ENCODE results near the gene TRAF3. TPM values are rescaled to one million over a fixed set of nuclear protein-coding genes. Genes with fewer than 3 reads are reported as not detected.
A peak's percentile ranks its signal among the peaks of the same experiment; 100 is the strongest.

The TRAF3 gene
- total and polyA plus RNA-seq, 4 donors: 2.1 to 12.0 (median 5.2) TPM

DNA sequence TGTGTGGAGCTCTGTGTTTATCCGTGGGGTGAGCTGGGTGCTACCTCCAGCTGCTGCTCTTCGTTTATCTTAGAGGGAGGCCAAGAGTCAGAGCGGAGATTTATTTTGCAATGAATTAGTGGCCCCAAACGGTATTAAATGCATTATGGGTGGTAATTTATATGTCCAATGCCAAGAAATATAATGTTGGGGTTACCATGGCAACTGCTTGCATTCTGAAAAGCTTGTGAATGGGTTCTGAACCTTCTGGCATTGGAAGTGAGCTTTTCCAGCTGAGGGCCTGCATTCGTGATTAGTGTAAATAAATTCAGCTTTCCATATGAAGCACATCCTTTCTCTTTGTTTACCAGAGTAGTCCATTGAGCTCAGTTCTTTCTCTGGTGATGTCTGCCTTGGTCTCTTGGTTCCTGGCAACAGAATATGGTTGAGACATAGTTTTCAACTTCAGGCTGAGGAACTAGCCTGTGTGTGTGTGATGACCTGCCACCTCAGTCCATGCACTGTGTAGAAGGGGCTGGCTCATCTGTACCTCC, 51.8 kb downstream of the TRAF3 start:
- 64% methylated on average over 5 of the region's 5 CpGs for WGBS
- Histone ChIP-seq H3K4me3 (ENCODE audit: low read depth in 1 of 3, low read length in 3 of 3) (no peak overlapping the region), H3K9ac (ENCODE audit: low read depth in 1 of 2, low read length in 2 of 2) (no peak overlapping the region), H3K9me3 (ENCODE audit: control insufficient read depth in 4 of 4, low read length in 3 of 4) (no peaks in the 10 kb centered on the region), H3K36me3 (ENCODE audit: control insufficient read depth in 4 of 4, insufficient read depth in 3 of 4, low read depth in 1 of 4, low read length in 3 of 4) (no peaks in the 10 kb centered on the region), H3K27ac (ENCODE audit: low read depth in 1 of 2, low read length in 2 of 2) (no peak overlapping the region), H3K4me1 (ENCODE audit: control insufficient read depth in 4 of 4, insufficient read depth in 4 of 4, low read length in 3 of 4) (peaks cover 3 to 15% (median 8%) of the 10 kb centered on the region in 4 donors), H3K27me3 (ENCODE audit: control insufficient read depth in 4 of 4, insufficient read depth in 4 of 4, low read length in 3 of 4) (no peaks in the 10 kb centered on the region)
- no peak for DNase-seq (ENCODE audit: low spot score)
- TF ChIP-seq SP1 (IDR thresholded peaks at IDR 0.05) (no peak), FOXA2 (IDR thresholded peaks at IDR 0.05) (no peak), RXRA (IDR thresholded peaks at IDR 0.05) (no peak)
- TF ChIP-seq, protein P1, sequence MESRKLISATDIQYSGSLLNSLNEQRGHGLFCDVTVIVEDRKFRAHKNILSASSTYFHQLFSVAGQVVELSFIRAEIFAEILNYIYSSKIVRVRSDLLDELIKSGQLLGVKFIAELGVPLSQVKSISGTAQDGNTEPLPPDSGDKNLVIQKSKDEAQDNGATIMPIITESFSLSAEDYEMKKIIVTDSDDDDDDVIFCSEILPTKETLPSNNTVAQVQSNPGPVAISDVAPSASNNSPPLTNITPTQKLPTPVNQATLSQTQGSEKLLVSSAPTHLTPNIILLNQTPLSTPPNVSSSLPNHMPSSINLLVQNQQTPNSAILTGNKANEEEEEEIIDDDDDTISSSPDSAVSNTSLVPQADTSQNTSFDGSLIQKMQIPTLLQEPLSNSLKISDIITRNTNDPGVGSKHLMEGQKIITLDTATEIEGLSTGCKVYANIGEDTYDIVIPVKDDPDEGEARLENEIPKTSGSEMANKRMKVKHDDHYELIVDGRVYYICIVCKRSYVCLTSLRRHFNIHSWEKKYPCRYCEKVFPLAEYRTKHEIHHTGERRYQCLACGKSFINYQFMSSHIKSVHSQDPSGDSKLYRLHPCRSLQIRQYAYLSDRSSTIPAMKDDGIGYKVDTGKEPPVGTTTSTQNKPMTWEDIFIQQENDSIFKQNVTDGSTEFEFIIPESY (IDR thresholded peaks at IDR 0.05): no peak

DNA sequence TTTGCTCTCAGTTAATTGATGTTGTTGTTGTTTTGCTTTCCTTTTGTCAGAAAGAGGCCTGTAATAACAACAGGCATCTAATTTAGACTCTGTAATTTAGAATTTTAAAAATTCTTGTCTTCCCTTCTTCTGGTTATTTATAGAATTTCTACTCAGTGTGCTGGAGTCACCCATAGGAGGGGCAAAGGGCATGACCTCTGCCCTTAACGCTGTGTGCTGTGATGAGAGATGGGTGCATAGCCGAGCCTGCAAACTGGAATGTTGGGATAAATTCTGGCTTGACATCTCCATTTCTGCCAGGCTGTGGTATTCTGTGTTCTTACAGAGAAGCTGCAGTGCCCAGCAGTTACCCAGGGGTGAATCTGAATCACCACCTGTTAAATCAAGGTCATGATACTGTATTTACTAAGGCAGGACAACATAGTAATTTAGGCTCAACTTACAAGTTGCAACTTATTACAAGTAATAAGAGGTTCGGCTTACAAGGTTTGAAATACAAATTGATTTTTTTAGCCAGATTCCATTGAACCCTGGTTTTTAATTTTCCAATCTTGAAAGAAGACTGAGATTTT, 53.3 kb downstream of the TRAF3 start:
- H3K4me3 ChIP-seq (ENCODE audit: low read depth in 1 of 3, low read length in 3 of 3): no peak overlapping the region
- no peak overlapping the region for H3K27ac ChIP-seq (ENCODE audit: low read depth in 1 of 2, low read length in 2 of 2)
- DNase-seq (ENCODE audit: low spot score): no peak
- no peak overlapping the region for H3K9ac ChIP-seq (ENCODE audit: low read depth in 1 of 2, low read length in 2 of 2)
- H3K36me3 ChIP-seq (ENCODE audit: control insufficient read depth in 4 of 4, insufficient read depth in 3 of 4, low read depth in 1 of 4, low read length in 3 of 4): no peaks in the 10 kb centered on the region
- peaks cover 0 to 5% (median 0%) of the 10 kb centered on the region in 4 donors for H3K4me1 ChIP-seq (ENCODE audit: control insufficient read depth in 4 of 4, insufficient read depth in 4 of 4, low read length in 3 of 4)
- peak; percentile 82 for TF ChIP-seq NR2F2 (IDR thresholded peaks at IDR 0.05)
- TF ChIP-seq FOXA2 (IDR thresholded peaks at IDR 0.05): no peak
- peak in 1 of 2 donors; percentile 19 for TF ChIP-seq HNF4A (conservative IDR thresholded peaks at IDR 0.05)
- no peak for TF ChIP-seq YY1 (IDR thresholded peaks at IDR 0.05)
- no peak for TF ChIP-seq EGR1 (IDR thresholded peaks at IDR 0.05; ENCODE audit: low read depth in 2 of 2)
- TF ChIP-seq, protein P2, sequence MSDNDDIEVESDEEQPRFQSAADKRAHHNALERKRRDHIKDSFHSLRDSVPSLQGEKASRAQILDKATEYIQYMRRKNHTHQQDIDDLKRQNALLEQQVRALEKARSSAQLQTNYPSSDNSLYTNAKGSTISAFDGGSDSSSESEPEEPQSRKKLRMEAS (IDR thresholded peaks at IDR 0.05): no peak
- TF ChIP-seq GABPA (IDR thresholded peaks at IDR 0.05 in 1 of 2, conservative IDR thresholded peaks at IDR 0.05 in 1 of 2): no peak
- TF ChIP-seq, protein P3, sequence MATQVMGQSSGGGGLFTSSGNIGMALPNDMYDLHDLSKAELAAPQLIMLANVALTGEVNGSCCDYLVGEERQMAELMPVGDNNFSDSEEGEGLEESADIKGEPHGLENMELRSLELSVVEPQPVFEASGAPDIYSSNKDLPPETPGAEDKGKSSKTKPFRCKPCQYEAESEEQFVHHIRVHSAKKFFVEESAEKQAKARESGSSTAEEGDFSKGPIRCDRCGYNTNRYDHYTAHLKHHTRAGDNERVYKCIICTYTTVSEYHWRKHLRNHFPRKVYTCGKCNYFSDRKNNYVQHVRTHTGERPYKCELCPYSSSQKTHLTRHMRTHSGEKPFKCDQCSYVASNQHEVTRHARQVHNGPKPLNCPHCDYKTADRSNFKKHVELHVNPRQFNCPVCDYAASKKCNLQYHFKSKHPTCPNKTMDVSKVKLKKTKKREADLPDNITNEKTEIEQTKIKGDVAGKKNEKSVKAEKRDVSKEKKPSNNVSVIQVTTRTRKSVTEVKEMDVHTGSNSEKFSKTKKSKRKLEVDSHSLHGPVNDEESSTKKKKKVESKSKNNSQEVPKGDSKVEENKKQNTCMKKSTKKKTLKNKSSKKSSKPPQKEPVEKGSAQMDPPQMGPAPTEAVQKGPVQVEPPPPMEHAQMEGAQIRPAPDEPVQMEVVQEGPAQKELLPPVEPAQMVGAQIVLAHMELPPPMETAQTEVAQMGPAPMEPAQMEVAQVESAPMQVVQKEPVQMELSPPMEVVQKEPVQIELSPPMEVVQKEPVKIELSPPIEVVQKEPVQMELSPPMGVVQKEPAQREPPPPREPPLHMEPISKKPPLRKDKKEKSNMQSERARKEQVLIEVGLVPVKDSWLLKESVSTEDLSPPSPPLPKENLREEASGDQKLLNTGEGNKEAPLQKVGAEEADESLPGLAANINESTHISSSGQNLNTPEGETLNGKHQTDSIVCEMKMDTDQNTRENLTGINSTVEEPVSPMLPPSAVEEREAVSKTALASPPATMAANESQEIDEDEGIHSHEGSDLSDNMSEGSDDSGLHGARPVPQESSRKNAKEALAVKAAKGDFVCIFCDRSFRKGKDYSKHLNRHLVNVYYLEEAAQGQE (IDR thresholded peaks at IDR 0.05): no peak
- no peak for TF ChIP-seq TAF1 (conservative IDR thresholded peaks at IDR 0.05)
- TF ChIP-seq, protein P1 (IDR thresholded peaks at IDR 0.05): no peak
- 71% methylated on average over 3 of the region's 3 CpGs for WGBS
- H3K9me3 ChIP-seq (ENCODE audit: control insufficient read depth in 4 of 4, low read length in 3 of 4): no peaks in the 10 kb centered on the region
- no peaks in the 10 kb centered on the region for H3K27me3 ChIP-seq (ENCODE audit: control insufficient read depth in 4 of 4, insufficient read depth in 4 of 4, low read length in 3 of 4)

Measured in liver (tissue), 9 donors.